ENCODE data around the gene CHI3L1. TPM values are rescaled to one million over a fixed set of nuclear protein-coding genes. Genes with fewer than 3 reads are reported as not detected.

CHI3L1 gene
- total RNA-seq, 2 donors from 2014 or later, result 1.6 to 1.8 TPM

- H3K4me3 Mint-ChIP-seq, result no peak overlapping the region
- H3K36me3 Mint-ChIP-seq, result no peaks in the 10 kb centered on the region
- peaks cover 0 to 9% of the 10 kb centered on the region in 2 donors for H3K4me1 Mint-ChIP-seq (ENCODE audit: low read depth in 2 of 2)
- DNase-seq (ENCODE audit: low spot score) (no peak), ATAC-seq (no peak)
- H3K27ac Mint-ChIP-seq, result no peak overlapping the region
- H3K27me3 Mint-ChIP-seq, result peaks cover 36 to 39% of the 10 kb centered on the region in 2 donors
- no peaks in the 10 kb centered on the region for H3K9me3 Mint-ChIP-seq
Observed at GRCh38 chr1:203129501-203130231, 56.8 kb downstream of the CHI3L1 start.

Other genes starting within 250 kb of the CHI3L1 start
- gene ADIPOR1, start 228.4 kb downstream of the CHI3L1 start, total RNA-seq, result 10 to 100 TPM; 83.3 to 92.5 TPM
- gene CYB5R1, start 219.4 kb downstream of the CHI3L1 start, total RNA-seq, result 10 to 100 TPM; 26.3 to 35.6 TPM
- 10 to 100 TPM; 65.1 to 93.0 TPM for gene TMEM183A, start 179.3 kb downstream of the CHI3L1 start, total RNA-seq
- 10 to 100 TPM; 19.6 to 44.7 TPM for gene PPFIA4, start 160.2 kb downstream of the CHI3L1 start, total RNA-seq
- not detected for gene MYOG, start 100.7 kb downstream of the CHI3L1 start, total RNA-seq
- gene ADORA1, start 59.0 kb downstream of the CHI3L1 start, total RNA-seq, result not detected
- not detected for gene MYBPH, start 10.9 kb downstream of the CHI3L1 start, total RNA-seq
- 1 to 10 TPM in 1 of 2 donors, under 1 TPM in 1; 0.36 to 3.8 TPM for gene CHIT1, start 43.0 kb upstream of the CHI3L1 start, total RNA-seq
- gene BTG2, start 118.8 kb upstream of the CHI3L1 start, total RNA-seq, result 100 to 1,000 TPM in 1 of 2 donors, 10 to 100 TPM in 1; 82.6 to 157 TPM
- not detected for gene FMOD, start 164.4 kb upstream of the CHI3L1 start, total RNA-seq